HepG2 (cell line): ENCODE data around the gene NEDD8. TPM values are rescaled to one million over a fixed set of nuclear protein-coding genes. Genes with fewer than 3 reads are reported as not detected.

Experiments used
- ATAC-seq: fragments of 200-7000 bp; cut with Tn5 transposase; 3 replicates; pipeline ENCODE4 v1.9.1; 2020; ENCODE audit warnings: mild to moderate bottlenecking, moderate library complexity
- BruUV-seq: library from RNA; stranded (reverse); fragments of 400-500 nt; replicated peaks from 2 replicates; lab custom pipeline; 2021; lab: Mats Ljungman, UMichigan
- CTCF ChIA-PET: fragments of 300-600 bp; formaldehyde crosslinking; extraction: SDS; loops from one replicate; lab custom pipeline; 2021; ENCODE audit warnings: low total read pairs, inconsistent platforms, low intra/inter-chr PET ratio; lab: Yijun Ruan, JAX
- POLR2A ChIA-PET: fragments of 350-600 bp; sonication (Branson Sonifier 250); formaldehyde crosslinking; loops from one replicate; lab custom pipeline; 2020; ENCODE audit warnings: antibody characterized with exemption, inconsistent platforms; lab: Yijun Ruan, JAX
- DNase-seq: peaks from one replicate; pipeline ENCODE4 v3.0.0-alpha.2; 2015; ENCODE audit warnings: low spot score
- FAIRE-seq: peaks from 3 replicates; lab custom pipeline; 2011; peaks lifted over from hg19 to GRCh38; lab: Jason Lieb, UNC
- H2AFZ ChIP-seq: one replicate; pipeline ENCODE4 v1.6.1; 2011; ENCODE audit warnings: low read length, inconsistent platforms
- H3K27ac ChIP-seq: fragments of 300-600 bp; 3 replicates; pipeline ENCODE4 v1.8.0; 2011; ENCODE audit warnings: mixed run types, mild to moderate bottlenecking, mixed read lengths, low read length, inconsistent platforms; ENCODE audit not compliant: insufficient read depth; ENCODE audit errors: extremely low read length
- H3K27me3 ChIP-seq, 2 experiments: fragments of 200-600 bp in 1 of 2; 2 replicates in 1 of 2; 3 replicates in 1 of 2; pipeline versions ENCODE4 v1.6.0 to v1.8.0; 2011; ENCODE audit warnings: low read length in 2 of 2, mild to moderate bottlenecking in 2 of 2, moderate library complexity in 2 of 2, inconsistent platforms in 1 of 2; ENCODE audit not compliant: insufficient read depth in 2 of 2, control insufficient read depth in 1 of 2
- H3K36me3 ChIP-seq, 2 experiments: fragments of 200-600 bp in 1 of 2; replicated peaks in 1 of 2; 2 replicates in 1 of 2; 3 replicates in 1 of 2; pipeline versions ENCODE4 v1.5.1 to v1.8.0; 2011; ENCODE audit warnings: low read length in 2 of 2, inconsistent platforms in 1 of 2; ENCODE audit not compliant: insufficient read depth in 2 of 2, control insufficient read depth in 1 of 2
- H3K4me1 ChIP-seq: 2 replicates; pipeline ENCODE4 v1.5.1; 2012; ENCODE audit warnings: low read length, inconsistent platforms; ENCODE audit not compliant: insufficient read depth
- H3K4me2 ChIP-seq: 2 replicates; pipeline ENCODE4 v1.6.0; 2011; ENCODE audit warnings: low read depth, low read length, inconsistent platforms
- H3K4me3 ChIP-seq, 3 experiments: fragments of 200-600 bp in 1 of 3; sonication (generic), shearing (Covaris generic) in 1 of 3; replicated peaks in 1 of 3; 2 replicates each; pipeline ENCODE4 v1.5.1; 2011 to 2016; ENCODE audit warnings: low read length in 3 of 3, inconsistent platforms in 2 of 3, low read depth in 2 of 3, mild to moderate bottlenecking in 2 of 3, control low read depth in 1 of 3, mixed read lengths in 1 of 3; ENCODE audit not compliant: insufficient read depth in 1 of 3
- H3K79me2 ChIP-seq: one replicate; pipeline ENCODE4 v1.6.1; 2011; ENCODE audit warnings: low read length, inconsistent platforms; ENCODE audit not compliant: insufficient read depth
- H3K9ac ChIP-seq: 2 replicates; pipeline ENCODE4 v1.6.0; 2011; ENCODE audit warnings: mild to moderate bottlenecking, low read depth, low read length, inconsistent platforms; ENCODE audit not compliant: insufficient read depth
- H3K9me3 ChIP-seq: 2 replicates; pipeline ENCODE4 v1.5.1; 2012; ENCODE audit warnings: mild to moderate bottlenecking, low read length
- H4K20me1 ChIP-seq: 2 replicates; pipeline ENCODE4 v1.6.0; 2011; ENCODE audit warnings: inconsistent platforms, mild to moderate bottlenecking, low read length, moderate library complexity; ENCODE audit not compliant: insufficient read depth
- ERF ChIP-seq: IDR thresholded peaks from 2 replicates; pipeline ENCODE4 v1.6.1; 2018; ENCODE audit warnings: missing biosample characterization, missing genetic modification reagents
- GZF1 ChIP-seq: sonication (generic); formaldehyde crosslinking; IDR thresholded peaks from 2 replicates; pipeline ENCODE4 v1.5.1; 2020; ENCODE audit warnings: mild to moderate bottlenecking, missing genetic modification reagents
- MEIS1 ChIP-seq: sonication (generic); formaldehyde crosslinking; IDR thresholded peaks from 2 replicates; pipeline ENCODE4 v1.9.0; 2021; ENCODE audit warnings: mild to moderate bottlenecking, missing genetic modification reagents, moderate library complexity, borderline replicate concordance
- NR2C2 ChIP-seq: sonication (generic); formaldehyde crosslinking; IDR thresholded peaks from 2 replicates; pipeline ENCODE4 v1.4.0; 2020; ENCODE audit warnings: missing genetic modification reagents, mild to moderate bottlenecking, moderate library complexity, borderline replicate concordance
- PAF1 ChIP-seq: IDR thresholded peaks from 2 replicates; pipeline ENCODE4 v1.6.1; 2016; ENCODE audit warnings: missing genetic modification reagents, missing compliant biosample characterization
- POLR2AphosphoS5 ChIP-seq: IDR thresholded peaks from 2 replicates; pipeline ENCODE4 v1.6.1; 2012; ENCODE audit warnings: low read depth, low read length
- RARG ChIP-seq: sonication (generic); formaldehyde crosslinking; IDR thresholded peaks from 2 replicates; pipeline ENCODE4 v1.4.0; 2020; ENCODE audit warnings: low read depth, mild to moderate bottlenecking, missing genetic modification reagents
- SSRP1 ChIP-seq: IDR thresholded peaks from 2 replicates; pipeline ENCODE4 v1.6.1; 2016; ENCODE audit warnings: control low read depth
- ZNF20 ChIP-seq: sonication (generic); formaldehyde crosslinking; IDR thresholded peaks from 2 replicates; pipeline ENCODE4 v1.4.0; 2020; ENCODE audit warnings: mild to moderate bottlenecking, moderate library complexity, missing genetic modification reagents
- ZNF33B ChIP-seq: sonication (generic); formaldehyde crosslinking; IDR thresholded peaks from 2 replicates; pipeline ENCODE4 v1.5.1; 2020; ENCODE audit warnings: mild to moderate bottlenecking, missing genetic modification reagents
- ZNF543 ChIP-seq: sonication (generic); formaldehyde crosslinking; IDR thresholded peaks from 2 replicates; pipeline ENCODE4 v1.4.0; 2020; ENCODE audit warnings: mild to moderate bottlenecking, missing genetic modification reagents
- WGBS: methylation state at CpG from one replicate; pipeline ENCODE4 v1.1.6; 2017; ENCODE audit warnings: low lambda C conversion rate; 5-methylcytosine and 5-hydroxymethylcytosine counted together
- in situ Hi-C: cut with HindIII; loops from 2 replicates; pipeline ENCODE4 v1.10.0; 2017; ENCODE audit warnings: low pct_unique_long_range_greater_than_20kb; ENCODE audit not compliant: extremely low pct_ligation_motif_present
- intact Hi-C: fragments of 100-400 bp; cut with micrococcal nuclease; formaldehyde crosslinking; loops from one replicate; pipeline ENCODE4 v1.10.0; 2022; ENCODE audit not compliant: unreplicated experiment
- polyA plus RNA-seq, 8 experiments: library from polyadenylated mRNA; depleted of rRNA in 3 of 8; stranded (reverse) in 7 of 8; unstranded in 1 of 8; fragments of >200 nt; fragmentation: Illumina TruSeq in 4 of 8; extraction: Trizol in 4 of 8; gene quantifications; 2 replicates each; pipeline versions ENCODE4 v1.2.1 to v1.2.3, GENCODE V29; 2011 to 2016; ENCODE audit warnings: low read depth in 4 of 8, missing spikeins in 1 of 8, mixed read lengths in 1 of 8; ENCODE audit not compliant: insufficient read depth in 1 of 8
- total RNA-seq, 5 experiments: library from RNA; depleted of rRNA; stranded (reverse); fragments of >200 nt; fragmentation: Illumina TruSeq; extraction: Trizol; gene quantifications; 2 replicates each; pipeline ENCODE4 v1.2.3, GENCODE V29; 2016; ENCODE audit warnings: low read depth in 1 of 5
- TF ChIP-seq, protein P1 (sequence below), 2 experiments: sonication (generic) in 1 of 2; formaldehyde crosslinking in 1 of 2; IDR thresholded peaks; 2 replicates each; pipeline versions ENCODE4 v1.4.0 to v1.6.1; 2016 to 2020; ENCODE audit warnings: borderline replicate concordance in 1 of 2, low read depth in 1 of 2, mild to moderate bottlenecking in 1 of 2, missing genetic modification reagents in 1 of 2
- TF ChIP-seq, protein P2 (sequence below): sonication (generic); formaldehyde crosslinking; IDR thresholded peaks from 2 replicates; pipeline ENCODE4 v1.5.1; 2020; ENCODE audit warnings: missing genetic modification reagents, mild to moderate bottlenecking, borderline replicate concordance
- TF ChIP-seq, protein P3 (sequence below): sonication (generic); formaldehyde crosslinking; IDR thresholded peaks from 2 replicates; pipeline ENCODE4 v1.4.0; 2020; ENCODE audit warnings: missing genetic modification reagents, low read depth, mild to moderate bottlenecking, borderline replicate concordance
- TF ChIP-seq, protein P4 (sequence below): sonication (generic); formaldehyde crosslinking; IDR thresholded peaks from 2 replicates; pipeline ENCODE4 v1.5.0; 2020; ENCODE audit warnings: mild to moderate bottlenecking, low read depth, missing genetic modification reagents, borderline replicate concordance

Gene NEDD8
- total and polyA plus RNA-seq, 2 of the 13 experiments (the other 11 are each of a cell fraction or from before 2014, with no cell fraction given) = 535 to 713 TPM

DNA sequence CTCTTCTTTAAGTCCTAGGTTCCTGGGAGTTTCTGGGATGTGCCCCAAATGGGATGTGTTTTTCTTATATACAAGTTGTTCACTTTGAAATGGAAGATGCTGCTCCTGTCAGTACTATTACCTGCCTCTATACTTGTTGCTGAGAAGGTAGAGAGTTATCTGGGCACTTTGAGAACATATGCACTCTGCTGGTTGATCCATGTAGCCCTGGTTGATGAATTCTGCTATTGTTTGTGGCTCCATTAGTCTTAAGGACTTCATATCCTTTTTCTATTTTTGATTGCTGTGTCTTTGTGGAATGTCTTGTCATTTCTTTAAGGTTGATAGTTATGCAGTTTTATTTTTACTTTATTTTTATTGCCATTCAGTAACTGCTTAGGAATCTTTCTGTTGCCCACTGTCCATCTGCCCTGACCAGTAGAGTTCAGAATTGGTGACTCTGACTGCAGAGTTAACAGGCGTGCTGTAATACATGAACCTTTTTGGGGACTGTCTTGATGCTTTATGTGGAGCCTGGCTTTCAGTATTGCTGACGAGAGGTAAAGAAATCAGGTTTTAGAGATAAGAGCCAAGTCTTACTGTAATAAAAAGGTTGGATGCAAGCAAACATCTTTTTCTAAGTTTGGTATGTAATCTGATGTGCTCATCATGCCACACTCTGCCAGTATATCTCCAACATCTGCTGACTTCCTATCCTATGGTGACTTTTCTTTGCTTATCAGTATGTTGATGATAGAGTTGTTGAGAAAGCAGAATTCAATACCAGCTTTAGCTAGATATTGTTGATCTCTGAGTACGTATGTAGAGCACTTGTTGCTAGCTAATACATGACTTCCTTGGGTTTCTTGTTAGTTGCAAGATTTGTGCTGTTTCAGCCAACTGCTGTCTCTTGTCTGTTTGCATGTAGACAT is 2.2 kb upstream of the NEDD8 start:
- Histone ChIP-seq H3K4me2 (peak overlapping the region; percentile 96), H3K79me2 (peaks cover 48% of the 10 kb centered on the region), H3K4me3 (peak overlapping the region in 2 of 3 experiments; percentile 85 to 91; a peak in 1 of 6 replicates), H3K9me3 (no peaks in the 10 kb centered on the region), H2AFZ (no peak overlapping the region), H4K20me1 (peaks cover 7% of the 10 kb centered on the region; the same call in 1 of the 2 replicates), H3K27ac (no peak overlapping the region), H3K36me3 (peaks cover 32 to 56% of the 10 kb centered on the region in 2 experiments), H3K9ac (no peak overlapping the region), H3K27me3 (peaks cover 0 to 4% of the 10 kb centered on the region in 2 experiments; a peak in 1 of 5 replicates), H3K4me1 (peaks cover 39% of the 10 kb centered on the region)
- POLR2A ChIA-PET = interaction anchor here (1.1 to 18.0 kb wide), 12 partner anchors 8 to 176 kb away, joined by 3 to 850 read pairs (median 5); partner anchors contain the start of genes CHMP4A, CIDEB, DHRS1 and LTB4R
- intact Hi-C loops = loop anchor here (10.0 kb wide), 1 partner anchor 1190 kb away; no protein-coding TSS in a partner anchor
- FAIRE-seq (peak; percentile 44), DNase-seq (no peak), ATAC-seq (no peak)
- in situ Hi-C loops = no loop called here
- no TSS peak for BruUV-seq
- CTCF ChIA-PET = no interaction called here
- WGBS = 95% methylated on average over 3 of the region's 3 CpGs
- TF ChIP-seq GZF1 (CRISPR knock-in tag) = no peak
- peak; percentile 69; the same call in 1 of the 2 replicates for TF ChIP-seq SSRP1 (CRISPR knock-in tag)
- TF ChIP-seq NR2C2 (CRISPR knock-in tag) = 0 out of 2 replicates have a peak, but pooled peaks have one; percentile 12
- 0 out of 2 replicates have a peak, but pooled peaks have one; percentile 18 for TF ChIP-seq PAF1 (CRISPR knock-in tag)
- TF ChIP-seq, protein P1, sequence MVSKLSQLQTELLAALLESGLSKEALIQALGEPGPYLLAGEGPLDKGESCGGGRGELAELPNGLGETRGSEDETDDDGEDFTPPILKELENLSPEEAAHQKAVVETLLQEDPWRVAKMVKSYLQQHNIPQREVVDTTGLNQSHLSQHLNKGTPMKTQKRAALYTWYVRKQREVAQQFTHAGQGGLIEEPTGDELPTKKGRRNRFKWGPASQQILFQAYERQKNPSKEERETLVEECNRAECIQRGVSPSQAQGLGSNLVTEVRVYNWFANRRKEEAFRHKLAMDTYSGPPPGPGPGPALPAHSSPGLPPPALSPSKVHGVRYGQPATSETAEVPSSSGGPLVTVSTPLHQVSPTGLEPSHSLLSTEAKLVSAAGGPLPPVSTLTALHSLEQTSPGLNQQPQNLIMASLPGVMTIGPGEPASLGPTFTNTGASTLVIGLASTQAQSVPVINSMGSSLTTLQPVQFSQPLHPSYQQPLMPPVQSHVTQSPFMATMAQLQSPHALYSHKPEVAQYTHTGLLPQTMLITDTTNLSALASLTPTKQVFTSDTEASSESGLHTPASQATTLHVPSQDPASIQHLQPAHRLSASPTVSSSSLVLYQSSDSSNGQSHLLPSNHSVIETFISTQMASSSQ (IDR thresholded peaks at IDR 0.05; ENCODE audit: low read depth) = no peak
- TF ChIP-seq, protein P1 (CRISPR knock-in tag; IDR thresholded peaks at IDR 0.05; ENCODE audit: borderline replicate concordance) = peak; percentile 21; the same call in 1 of the 2 replicates
- TF ChIP-seq ZNF20 = no peak
- TF ChIP-seq ZNF543 (CRISPR knock-in tag) = 0 out of 2 replicates have a peak, but pooled peaks have one; percentile 46
- 0 out of 2 replicates have a peak, but pooled peaks have one; percentile 17 for TF ChIP-seq POLR2AphosphoS5
- TF ChIP-seq, protein P2, sequence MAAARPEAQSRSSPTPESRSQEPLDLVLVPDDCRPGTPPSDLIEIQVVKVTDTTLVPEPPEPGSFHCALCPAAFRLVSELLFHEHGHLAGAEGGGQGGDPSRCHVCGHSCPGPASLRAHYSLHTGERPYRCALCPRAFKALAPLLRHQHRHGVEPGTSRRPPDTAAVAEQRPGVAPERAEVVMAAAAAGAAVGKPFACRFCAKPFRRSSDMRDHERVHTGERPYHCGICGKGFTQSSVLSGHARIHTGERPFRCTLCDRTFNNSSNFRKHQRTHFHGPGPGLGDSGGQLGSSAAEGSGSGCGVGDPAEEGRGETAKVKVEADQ = no peak
- TF ChIP-seq, protein P3, sequence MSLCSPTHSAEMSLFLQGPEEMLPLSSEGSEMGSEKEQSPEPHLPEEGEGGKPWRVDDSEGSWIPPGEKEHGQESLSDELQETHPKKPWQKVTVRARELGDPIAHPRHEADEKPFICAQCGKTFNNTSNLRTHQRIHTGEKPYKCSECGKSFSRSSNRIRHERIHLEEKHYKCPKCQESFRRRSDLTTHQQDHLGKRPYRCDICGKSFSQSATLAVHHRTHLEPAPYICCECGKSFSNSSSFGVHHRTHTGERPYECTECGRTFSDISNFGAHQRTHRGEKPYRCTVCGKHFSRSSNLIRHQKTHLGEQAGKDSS (CRISPR knock-in tag) = 0 out of 2 replicates have a peak, but pooled peaks have one; percentile 39
- no peak for TF ChIP-seq MEIS1
- TF ChIP-seq, protein P4, sequence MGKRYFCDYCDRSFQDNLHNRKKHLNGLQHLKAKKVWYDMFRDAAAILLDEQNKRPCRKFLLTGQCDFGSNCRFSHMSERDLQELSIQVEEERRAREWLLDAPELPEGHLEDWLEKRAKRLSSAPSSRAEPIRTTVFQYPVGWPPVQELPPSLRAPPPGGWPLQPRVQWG = no peak
- TF ChIP-seq ERF = 0 out of 2 replicates have a peak, but pooled peaks have one; percentile 8
- TF ChIP-seq RARG (CRISPR knock-in tag) = 0 out of 2 replicates have a peak, but pooled peaks have one; percentile 54
- 0 out of 2 replicates have a peak, but pooled peaks have one; percentile 34 for TF ChIP-seq ZNF33B (CRISPR knock-in tag)
